MCF 10A (cell line): ENCODE results near the gene OSBPL3. TPM values are rescaled to one million over a fixed set of nuclear protein-coding genes. Genes with fewer than 3 reads are reported as not detected.
"Not testable (repeated sequence)": the region's sequence is repeated elsewhere in the genome, so short reads cannot be mapped to it uniquely, and the experiment has no call there.

ENCODE experiments used
- BruUV-seq: library from RNA; stranded (reverse); fragments of 400-500 nt; replicated peaks from 2 replicates; lab custom pipeline; 2021; lab: Mats Ljungman, UMichigan
- CTCF ChIA-PET: fragments of 300-600 bp; sonication (Branson Sonifier 250); formaldehyde crosslinking; extraction: SDS; loops from one replicate; lab custom pipeline; 2021; ENCODE audit warnings: antibody characterized with exemption, inconsistent platforms; lab: Yijun Ruan, JAX
- POLR2A ChIA-PET: fragments of 300-600, 350-650 bp; sonication (Branson Sonifier 250); formaldehyde crosslinking; extraction: SDS; loops from one replicate; lab custom pipeline; 2020; ENCODE audit warnings: antibody characterized with exemption, inconsistent platforms; lab: Yijun Ruan, JAX
- DNase-seq: peaks from one replicate; pipeline ENCODE4 v3.0.0-alpha.2; 2018; ENCODE audit not compliant: unreplicated experiment
- H3K27ac Mint-ChIP-seq: one replicate; pipeline ENCODE4 v1.8.0; 2022; ENCODE audit warnings: mild to moderate bottlenecking, low read depth, mixed read lengths; ENCODE audit not compliant: unreplicated experiment
- H3K27me3 Mint-ChIP-seq: one replicate; pipeline ENCODE4 v1.8.0; 2022; ENCODE audit warnings: mixed read lengths; ENCODE audit not compliant: insufficient read depth, unreplicated experiment
- H3K36me3 Mint-ChIP-seq: one replicate; pipeline ENCODE4 v1.8.0; 2022; ENCODE audit warnings: mild to moderate bottlenecking, moderate library complexity, mixed read lengths; ENCODE audit not compliant: insufficient read depth, unreplicated experiment
- H3K4me1 Mint-ChIP-seq: one replicate; pipeline ENCODE4 v1.8.0; 2022; ENCODE audit warnings: mixed read lengths; ENCODE audit not compliant: insufficient read depth, unreplicated experiment
- H3K4me3 Mint-ChIP-seq: one replicate; pipeline ENCODE4 v1.8.0; 2022; ENCODE audit warnings: mild to moderate bottlenecking, moderate library complexity, mixed read lengths; ENCODE audit not compliant: unreplicated experiment
- H3K9me3 Mint-ChIP-seq: one replicate; pipeline ENCODE4 v1.8.0; 2022; ENCODE audit warnings: mixed read lengths; ENCODE audit not compliant: unreplicated experiment
- intact Hi-C: fragments of 100-400 bp; cut with micrococcal nuclease; formaldehyde crosslinking; loops from 2 replicates; pipeline ENCODE4 v1.14.1; 2022
- total RNA-seq: library from RNA; stranded (reverse); gene quantifications from 2 replicates; pipeline ENCODE4 v1.2.3, GENCODE V29; 2022
- TF ChIP-seq, protein P1 (sequence below): fragments of 200-600 bp; IDR thresholded peaks from one replicate; pipeline ENCODE4 v1.8.0; 2022; ENCODE audit warnings: antibody characterized with exemption, mild to moderate bottlenecking; ENCODE audit not compliant: unreplicated experiment

OSBPL3 gene
- total RNA-seq, 1 experiment from 2014 or later, result 33.8 TPM

DNA sequence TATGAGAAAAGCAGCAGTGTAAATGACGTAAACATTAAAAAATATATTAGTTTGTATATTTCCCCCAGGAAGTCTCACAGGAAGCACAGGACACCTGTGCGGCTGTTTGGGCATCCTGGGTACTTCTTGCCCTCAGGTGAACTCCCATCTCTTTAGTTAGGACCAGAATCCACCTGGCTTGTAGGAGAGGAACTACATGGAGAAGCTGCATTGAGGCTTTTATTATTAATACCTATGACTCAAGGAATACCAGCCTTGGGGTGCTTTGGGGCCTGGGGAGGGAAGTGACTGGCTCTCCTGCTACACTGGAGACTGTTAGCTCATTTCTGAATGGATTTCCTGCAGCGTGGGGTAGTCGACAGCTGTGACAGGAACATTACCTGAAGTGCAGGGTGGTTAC lies 182.7 kb downstream of the OSBPL3 start:
- BruUV-seq, result no TSS peak
- ChIA-PET CTCF (interaction anchor here (0.8 kb wide), 1 partner anchor 24 kb away, joined by 5 read pairs; no protein-coding TSS in a partner anchor), POLR2A (interaction anchor here (1.5 kb wide), 1 partner anchor 9 kb away, joined by 3 read pairs; no protein-coding TSS in a partner anchor)
- DNase-seq, result no peak
- TF ChIP-seq, protein P1, sequence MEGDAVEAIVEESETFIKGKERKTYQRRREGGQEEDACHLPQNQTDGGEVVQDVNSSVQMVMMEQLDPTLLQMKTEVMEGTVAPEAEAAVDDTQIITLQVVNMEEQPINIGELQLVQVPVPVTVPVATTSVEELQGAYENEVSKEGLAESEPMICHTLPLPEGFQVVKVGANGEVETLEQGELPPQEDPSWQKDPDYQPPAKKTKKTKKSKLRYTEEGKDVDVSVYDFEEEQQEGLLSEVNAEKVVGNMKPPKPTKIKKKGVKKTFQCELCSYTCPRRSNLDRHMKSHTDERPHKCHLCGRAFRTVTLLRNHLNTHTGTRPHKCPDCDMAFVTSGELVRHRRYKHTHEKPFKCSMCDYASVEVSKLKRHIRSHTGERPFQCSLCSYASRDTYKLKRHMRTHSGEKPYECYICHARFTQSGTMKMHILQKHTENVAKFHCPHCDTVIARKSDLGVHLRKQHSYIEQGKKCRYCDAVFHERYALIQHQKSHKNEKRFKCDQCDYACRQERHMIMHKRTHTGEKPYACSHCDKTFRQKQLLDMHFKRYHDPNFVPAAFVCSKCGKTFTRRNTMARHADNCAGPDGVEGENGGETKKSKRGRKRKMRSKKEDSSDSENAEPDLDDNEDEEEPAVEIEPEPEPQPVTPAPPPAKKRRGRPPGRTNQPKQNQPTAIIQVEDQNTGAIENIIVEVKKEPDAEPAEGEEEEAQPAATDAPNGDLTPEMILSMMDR, result no peak
- H3K4me3 Mint-ChIP-seq, result no peak overlapping the region
- H3K36me3 Mint-ChIP-seq, result peaks cover 59% of the 10 kb centered on the region
- no peaks in the 10 kb centered on the region for H3K4me1 Mint-ChIP-seq
- H3K27me3 Mint-ChIP-seq, result no peaks in the 10 kb centered on the region
- H3K9me3 Mint-ChIP-seq, result no peaks in the 10 kb centered on the region
- H3K27ac Mint-ChIP-seq, result no peak overlapping the region
- intact Hi-C loops, result no loop called here

DNA sequence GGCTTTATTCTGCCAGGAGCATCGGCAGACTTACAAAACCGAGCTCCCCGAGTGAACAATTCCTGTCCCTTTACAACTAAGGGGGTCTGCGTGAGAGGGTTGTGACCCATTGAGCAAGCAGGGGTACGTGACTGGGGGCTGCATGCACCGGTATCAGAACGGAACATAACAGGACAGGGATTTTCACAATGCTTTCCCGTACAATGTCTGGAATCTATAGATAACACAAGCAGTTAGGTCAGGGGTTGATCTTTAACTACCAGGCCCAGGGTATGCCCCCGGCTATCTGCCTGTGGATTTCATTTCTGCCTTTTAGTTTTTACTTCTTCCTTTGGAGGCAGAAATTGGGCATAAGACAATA lies 184.6 kb downstream of the OSBPL3 start:
- Mint-ChIP-seq H3K27me3 (no peaks in the 10 kb centered on the region), H3K27ac (no peak overlapping the region), H3K4me1 (no peaks in the 10 kb centered on the region), H3K4me3 (no peak overlapping the region), H3K36me3 (peaks cover 46% of the 10 kb centered on the region), H3K9me3 (no peaks in the 10 kb centered on the region)
- no peak for DNase-seq
- no TSS peak for BruUV-seq
- POLR2A ChIA-PET, result no interaction called here
- intact Hi-C loops, result no loop called here
- CTCF ChIA-PET, result interaction anchor here (1.0 kb wide), 1 partner anchor 303 kb away, joined by 3 read pairs; no protein-coding TSS in a partner anchor
- TF ChIP-seq, protein P1, result no peak

DNA sequence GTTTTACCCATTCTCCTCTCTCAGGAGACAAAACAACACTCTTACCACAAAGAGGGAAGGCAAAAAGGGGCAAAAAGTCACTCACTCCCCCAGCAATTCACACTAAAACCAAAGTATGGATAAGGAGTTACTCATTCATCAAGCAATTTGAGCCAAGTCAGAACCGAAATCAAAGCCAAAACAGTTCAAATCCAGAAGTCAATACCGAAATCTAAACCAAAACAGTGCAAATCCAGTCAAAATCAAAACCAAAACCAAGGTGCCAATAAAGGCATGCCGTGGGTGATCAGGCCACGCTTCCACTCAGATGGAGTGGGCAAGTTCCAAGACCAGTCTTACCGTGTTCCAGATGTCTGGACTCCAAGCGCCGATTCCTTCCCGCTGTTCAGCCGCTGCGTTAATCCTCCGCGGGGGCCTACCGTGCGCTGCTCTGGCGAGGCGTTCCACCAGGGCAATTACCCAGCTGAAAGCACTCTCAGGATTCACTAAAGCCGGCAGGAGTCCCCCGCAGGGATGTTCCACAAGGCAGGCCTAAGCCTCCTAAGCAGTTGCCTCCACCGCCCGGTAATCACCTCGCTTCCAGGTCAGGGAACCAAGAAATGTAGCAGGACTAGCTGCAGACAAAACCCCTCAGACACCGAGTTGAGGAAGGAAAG lies 185.1 kb downstream of the OSBPL3 start:
- H3K27ac Mint-ChIP-seq, H3K4me1 Mint-ChIP-seq, BruUV-seq, H3K4me3 Mint-ChIP-seq, DNase-seq, H3K9me3 Mint-ChIP-seq, H3K27me3 Mint-ChIP-seq, intact Hi-C loops: not testable (repeated sequence)
- ChIA-PET POLR2A (interaction anchor here (0.5 kb wide), 1 partner anchor 115 kb away, joined by 3 read pairs; no protein-coding TSS in a partner anchor), CTCF (interaction anchor here (1.0 kb wide), 1 partner anchor 303 kb away, joined by 3 read pairs; no protein-coding TSS in a partner anchor)
- peaks cover 41% of the 10 kb centered on the region for H3K36me3 Mint-ChIP-seq

DNA sequence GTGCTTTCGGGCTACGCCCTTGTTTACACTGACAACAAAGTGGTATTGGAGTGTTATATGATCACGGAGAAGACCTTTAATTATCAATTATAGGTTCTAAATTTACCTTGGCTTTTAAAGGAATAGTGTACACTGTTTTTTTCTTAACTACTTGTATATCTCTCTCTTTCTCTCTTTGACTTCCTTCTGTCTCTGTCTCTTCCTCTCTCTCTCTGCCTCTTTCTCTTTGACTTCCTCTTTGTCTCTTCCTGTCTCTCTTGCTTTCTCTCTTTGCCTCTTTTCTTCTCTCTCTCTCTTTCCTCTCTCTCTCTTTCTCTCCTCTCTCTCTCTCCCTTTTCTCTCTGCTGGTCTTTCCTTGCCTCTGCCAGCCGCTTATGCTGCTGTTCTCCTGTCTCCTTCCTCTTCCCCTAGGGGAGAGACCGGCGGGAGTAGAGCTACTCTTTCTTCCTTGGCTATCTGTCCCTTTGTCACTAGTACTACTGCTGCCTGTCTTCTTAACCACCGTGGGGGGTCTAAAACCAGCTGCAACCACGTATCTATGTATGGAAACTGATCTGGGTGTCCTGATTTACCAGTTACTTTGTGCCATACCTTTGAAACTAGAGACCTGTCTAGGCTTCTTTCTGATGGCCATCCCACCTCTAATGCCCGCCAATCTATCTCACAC lies 185.9 kb downstream of the OSBPL3 start:
- peaks cover 35% of the 10 kb centered on the region for H3K36me3 Mint-ChIP-seq
- H3K9me3 Mint-ChIP-seq, result no peaks in the 10 kb centered on the region
- intact Hi-C loops, result no loop called here
- DNase-seq, result no peak
- no TSS peak for BruUV-seq
- POLR2A ChIA-PET, result no interaction called here
- CTCF ChIA-PET, result interaction anchor here (0.6 kb wide), 1 partner anchor 277 kb away, joined by 5 read pairs; no protein-coding TSS in a partner anchor
- H3K4me1 Mint-ChIP-seq, result peaks cover 3% of the 10 kb centered on the region
- TF ChIP-seq, protein P1, result no peak
- H3K27me3 Mint-ChIP-seq, result no peaks in the 10 kb centered on the region
- peak overlapping the region; percentile 59 for H3K27ac Mint-ChIP-seq
- no peak overlapping the region for H3K4me3 Mint-ChIP-seq
